ENCODE results near the gene TPX2. TPM values are rescaled to one million over a fixed set of nuclear protein-coding genes. Genes with fewer than 3 reads are reported as not detected.
"Not testable (repeated sequence)": the region's sequence is repeated elsewhere in the genome, so short reads cannot be mapped to it uniquely, and the experiment has no call there.

Gene TPX2
- total RNA-seq, 1 experiment from 2014 or later = 179 TPM

DNA sequence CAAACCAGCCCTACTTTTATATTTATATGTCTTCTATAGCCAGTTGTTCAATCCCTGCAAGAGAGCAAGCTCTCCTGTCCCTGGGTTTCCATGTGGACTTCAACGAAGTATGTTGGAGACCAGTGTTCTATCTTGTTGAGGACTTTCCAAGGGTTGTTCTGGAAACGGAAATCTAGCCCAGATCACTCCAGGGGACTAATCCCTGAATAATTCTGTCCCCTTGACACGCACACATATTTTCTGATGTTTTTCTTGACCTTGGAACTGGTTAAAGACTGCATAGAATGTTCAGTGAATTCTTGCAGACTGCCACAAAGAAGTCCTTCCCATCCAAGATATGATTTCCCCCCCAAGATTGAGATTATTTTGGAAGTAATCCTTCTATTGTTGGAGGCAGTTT lies 70.6 kb downstream of the TPX2 start:
- CTCF ChIA-PET = no interaction called here
- BruUV-seq (replicated peaks) = no TSS peak
- intact Hi-C loops (cut with micrococcal nuclease; ENCODE audit: unreplicated experiment) = no loop called here
- no peaks in the 10 kb centered on the region for H3K4me1 Mint-ChIP-seq (ENCODE audit: low read depth, unreplicated experiment)
- H3K27me3 Mint-ChIP-seq (ENCODE audit: unreplicated experiment) = no peaks in the 10 kb centered on the region
- H3K4me3 Mint-ChIP-seq (ENCODE audit: low read depth, unreplicated experiment) = no peak overlapping the region
- no peak overlapping the region for H3K27ac Mint-ChIP-seq (ENCODE audit: unreplicated experiment)
- TF ChIP-seq, protein P1, sequence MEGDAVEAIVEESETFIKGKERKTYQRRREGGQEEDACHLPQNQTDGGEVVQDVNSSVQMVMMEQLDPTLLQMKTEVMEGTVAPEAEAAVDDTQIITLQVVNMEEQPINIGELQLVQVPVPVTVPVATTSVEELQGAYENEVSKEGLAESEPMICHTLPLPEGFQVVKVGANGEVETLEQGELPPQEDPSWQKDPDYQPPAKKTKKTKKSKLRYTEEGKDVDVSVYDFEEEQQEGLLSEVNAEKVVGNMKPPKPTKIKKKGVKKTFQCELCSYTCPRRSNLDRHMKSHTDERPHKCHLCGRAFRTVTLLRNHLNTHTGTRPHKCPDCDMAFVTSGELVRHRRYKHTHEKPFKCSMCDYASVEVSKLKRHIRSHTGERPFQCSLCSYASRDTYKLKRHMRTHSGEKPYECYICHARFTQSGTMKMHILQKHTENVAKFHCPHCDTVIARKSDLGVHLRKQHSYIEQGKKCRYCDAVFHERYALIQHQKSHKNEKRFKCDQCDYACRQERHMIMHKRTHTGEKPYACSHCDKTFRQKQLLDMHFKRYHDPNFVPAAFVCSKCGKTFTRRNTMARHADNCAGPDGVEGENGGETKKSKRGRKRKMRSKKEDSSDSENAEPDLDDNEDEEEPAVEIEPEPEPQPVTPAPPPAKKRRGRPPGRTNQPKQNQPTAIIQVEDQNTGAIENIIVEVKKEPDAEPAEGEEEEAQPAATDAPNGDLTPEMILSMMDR (IDR thresholded peaks at IDR 0.05; ENCODE audit: unreplicated experiment) = no peak
- H3K36me3 Mint-ChIP-seq (ENCODE audit: insufficient read depth, unreplicated experiment) = peaks cover 26% of the 10 kb centered on the region
- no peak for DNase-seq
- H3K9me3 Mint-ChIP-seq (ENCODE audit: low read depth, unreplicated experiment) = no peaks in the 10 kb centered on the region

DNA sequence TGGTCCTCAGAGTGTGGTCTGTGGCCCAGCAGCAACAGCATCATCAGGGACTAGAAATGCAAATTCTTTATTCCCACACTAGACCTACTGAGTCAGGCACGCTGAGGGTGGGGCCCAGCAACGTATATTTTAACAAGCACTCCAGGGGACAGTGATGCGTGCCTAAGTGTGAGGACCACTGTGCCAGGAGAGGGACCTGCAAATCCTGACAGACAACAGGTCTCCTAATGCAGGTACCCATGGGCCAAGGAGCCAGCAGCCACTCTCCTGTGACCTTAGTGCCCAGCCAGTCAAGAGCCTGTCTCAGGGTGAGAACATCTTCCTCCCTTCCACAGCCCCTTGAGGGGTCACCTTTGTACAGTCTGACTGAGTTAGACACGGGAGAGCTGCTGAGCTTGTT lies 72.1 kb downstream of the TPX2 start:
- CTCF ChIA-PET = no interaction called here
- no peak overlapping the region for H3K4me3 Mint-ChIP-seq (ENCODE audit: low read depth, unreplicated experiment)
- DNase-seq = no peak
- peaks cover 18% of the 10 kb centered on the region for H3K36me3 Mint-ChIP-seq (ENCODE audit: insufficient read depth, unreplicated experiment)
- H3K27me3 Mint-ChIP-seq (ENCODE audit: unreplicated experiment) = no peaks in the 10 kb centered on the region
- no TSS peak for BruUV-seq (replicated peaks)
- intact Hi-C loops (cut with micrococcal nuclease; ENCODE audit: unreplicated experiment) = no loop called here
- H3K9me3 Mint-ChIP-seq (ENCODE audit: low read depth, unreplicated experiment) = no peaks in the 10 kb centered on the region
- TF ChIP-seq, protein P1 (IDR thresholded peaks at IDR 0.05; ENCODE audit: unreplicated experiment) = no peak
- no peaks in the 10 kb centered on the region for H3K4me1 Mint-ChIP-seq (ENCODE audit: low read depth, unreplicated experiment)
- H3K27ac Mint-ChIP-seq (ENCODE audit: unreplicated experiment) = no peak overlapping the region

DNA sequence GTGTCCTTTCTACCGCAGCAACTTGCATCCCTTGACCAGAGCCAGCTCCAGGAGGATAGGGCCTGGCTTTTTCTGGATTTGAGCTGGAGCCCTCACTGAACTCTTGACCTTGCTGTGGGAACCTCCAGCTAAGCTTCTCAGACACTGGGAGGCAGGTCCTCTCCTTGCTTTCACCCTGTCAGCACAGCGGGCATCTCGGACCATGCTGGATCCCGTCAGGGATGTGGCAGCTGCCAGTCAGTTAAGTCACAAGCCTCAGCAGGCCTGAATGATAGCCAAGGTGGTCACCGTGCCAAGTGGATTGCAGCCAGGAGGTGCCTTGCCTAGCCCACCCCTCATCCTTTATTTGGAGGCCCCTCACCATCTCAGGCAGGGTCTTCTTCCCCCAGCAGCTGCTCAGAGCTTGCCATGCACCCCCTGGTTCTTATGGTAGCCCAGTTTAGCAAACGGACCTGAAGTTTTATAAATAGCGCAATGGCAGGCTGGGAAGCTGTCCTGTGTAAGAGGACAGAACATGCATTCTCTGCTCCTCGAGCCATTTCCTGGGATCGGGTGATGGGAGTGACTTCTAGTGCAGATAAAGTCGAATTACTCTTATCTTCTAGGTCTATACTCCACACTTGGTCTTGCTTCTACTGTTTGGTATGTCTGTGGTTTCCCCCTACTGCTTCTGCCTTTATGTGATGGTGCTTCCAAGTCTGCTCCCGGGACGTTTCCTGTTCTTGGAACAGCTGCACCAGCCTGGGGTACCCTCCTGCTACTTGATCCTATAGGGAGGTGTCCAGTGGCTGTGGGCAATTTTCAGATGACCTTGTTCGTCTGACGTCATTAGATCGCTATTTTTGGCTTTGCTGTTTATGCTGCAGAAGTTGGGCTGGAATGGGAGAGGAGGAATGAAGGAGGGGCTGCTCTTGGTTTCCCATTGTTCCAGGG lies 73.0 kb downstream of the TPX2 start:
- no peaks in the 10 kb centered on the region for H3K27me3 Mint-ChIP-seq (ENCODE audit: unreplicated experiment)
- peaks cover 14% of the 10 kb centered on the region for H3K36me3 Mint-ChIP-seq (ENCODE audit: insufficient read depth, unreplicated experiment)
- BruUV-seq (replicated peaks) = no TSS peak
- H3K9me3 Mint-ChIP-seq (ENCODE audit: low read depth, unreplicated experiment) = no peaks in the 10 kb centered on the region
- intact Hi-C loops (cut with micrococcal nuclease; ENCODE audit: unreplicated experiment) = no loop called here
- no peak overlapping the region for H3K4me3 Mint-ChIP-seq (ENCODE audit: low read depth, unreplicated experiment)
- TF ChIP-seq, protein P1 (IDR thresholded peaks at IDR 0.05; ENCODE audit: unreplicated experiment) = no peak
- no peak for DNase-seq
- no peaks in the 10 kb centered on the region for H3K4me1 Mint-ChIP-seq (ENCODE audit: low read depth, unreplicated experiment)
- H3K27ac Mint-ChIP-seq (ENCODE audit: unreplicated experiment) = peak overlapping the region; percentile 3
- CTCF ChIA-PET = no interaction called here

DNA sequence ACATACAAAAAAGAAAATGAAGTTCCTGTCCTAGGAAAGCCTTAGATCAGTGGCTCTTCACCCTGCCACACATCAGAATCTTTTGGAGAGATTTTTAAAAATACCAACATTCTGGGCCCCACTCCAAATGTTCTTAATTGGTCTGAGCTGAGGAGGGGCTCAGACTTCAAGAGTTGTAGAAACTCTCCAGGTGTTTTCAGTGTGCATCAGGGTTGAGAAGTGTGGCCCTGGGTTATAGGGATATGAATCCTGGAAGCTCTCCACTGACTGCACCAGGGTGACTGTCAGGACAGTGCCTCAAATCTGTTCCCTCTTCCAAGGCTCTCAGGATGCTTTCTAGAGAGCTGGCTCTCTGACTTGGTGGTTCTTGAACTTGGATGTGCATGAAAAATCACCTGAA lies 74.5 kb downstream of the TPX2 start:
- no peaks in the 10 kb centered on the region for H3K4me1 Mint-ChIP-seq (ENCODE audit: low read depth, unreplicated experiment)
- H3K27ac Mint-ChIP-seq (ENCODE audit: unreplicated experiment) = no peak overlapping the region
- H3K36me3 Mint-ChIP-seq (ENCODE audit: insufficient read depth, unreplicated experiment) = peaks cover 14% of the 10 kb centered on the region
- H3K27me3 Mint-ChIP-seq (ENCODE audit: unreplicated experiment) = no peaks in the 10 kb centered on the region
- no TSS peak for BruUV-seq (replicated peaks)
- CTCF ChIA-PET = interaction anchor here (0.7 kb wide), 1 partner anchor 206 kb away, joined by 3 read pairs; no protein-coding TSS in a partner anchor
- intact Hi-C loops (cut with micrococcal nuclease; ENCODE audit: unreplicated experiment) = no loop called here
- DNase-seq = no peak
- H3K9me3 Mint-ChIP-seq (ENCODE audit: low read depth, unreplicated experiment) = no peaks in the 10 kb centered on the region
- H3K4me3 Mint-ChIP-seq (ENCODE audit: low read depth, unreplicated experiment) = no peak overlapping the region
- TF ChIP-seq, protein P1 (IDR thresholded peaks at IDR 0.05; ENCODE audit: unreplicated experiment) = no peak

DNA sequence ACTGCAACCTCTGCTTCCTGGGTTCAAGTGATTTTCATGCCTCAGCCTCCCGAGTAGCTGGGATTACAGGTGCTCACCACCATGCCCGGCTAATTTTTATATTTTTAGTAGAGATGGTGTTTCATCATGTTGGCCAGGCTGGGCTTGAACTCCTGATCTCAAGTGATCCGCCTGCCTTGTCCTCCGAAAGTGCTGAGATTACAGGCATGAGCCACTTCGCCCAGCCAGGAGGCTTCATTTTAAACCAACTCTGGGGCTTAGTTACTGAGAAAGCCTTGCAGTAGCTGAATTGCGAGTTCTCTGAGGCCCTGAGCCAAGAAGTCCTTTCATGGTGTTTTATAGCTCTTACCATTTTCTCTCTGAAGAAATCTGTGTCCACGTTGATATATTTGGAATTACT lies 75.1 kb downstream of the TPX2 start:
- DNase-seq; H3K9me3 Mint-ChIP-seq (ENCODE audit: low read depth, unreplicated experiment); H3K4me1 Mint-ChIP-seq (ENCODE audit: low read depth, unreplicated experiment); BruUV-seq (replicated peaks); H3K27ac Mint-ChIP-seq (ENCODE audit: unreplicated experiment); H3K4me3 Mint-ChIP-seq (ENCODE audit: low read depth, unreplicated experiment); H3K27me3 Mint-ChIP-seq (ENCODE audit: unreplicated experiment); intact Hi-C loops (cut with micrococcal nuclease; ENCODE audit: unreplicated experiment): not testable (repeated sequence)
- CTCF ChIA-PET = interaction anchor here (0.7 kb wide), 1 partner anchor 206 kb away, joined by 3 read pairs; no protein-coding TSS in a partner anchor
- H3K36me3 Mint-ChIP-seq (ENCODE audit: insufficient read depth, unreplicated experiment) = peaks cover 14% of the 10 kb centered on the region
